Effector CD8-positive, alpha-beta T cell (primary cell): ENCODE measurements around the gene CYP1A1.

Experiments
- DNase-seq: peaks from one replicate; lab custom pipeline; 2025; lab: John Stamatoyannopoulos, UW

The CYP1A1 gene

DNA sequence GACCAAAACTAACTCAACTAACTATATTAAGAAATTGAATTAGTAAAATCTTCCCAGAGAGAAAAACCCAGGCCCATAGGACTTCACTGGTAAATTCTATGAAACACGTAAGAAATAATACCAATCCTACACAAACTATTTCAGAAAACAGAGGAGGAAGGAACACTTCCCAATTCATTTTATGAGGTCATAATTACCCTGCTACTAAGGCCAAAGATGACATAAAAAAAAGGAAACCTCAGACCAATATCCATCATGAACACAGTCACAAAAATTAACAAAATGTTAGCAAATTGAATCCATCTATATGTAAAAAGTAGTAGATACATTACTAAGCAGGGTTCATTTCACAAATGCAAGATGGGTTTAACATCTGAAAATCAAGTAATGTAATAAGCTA, 33.0 kb downstream of the CYP1A1 start:
- no peak for DNase-seq

DNA sequence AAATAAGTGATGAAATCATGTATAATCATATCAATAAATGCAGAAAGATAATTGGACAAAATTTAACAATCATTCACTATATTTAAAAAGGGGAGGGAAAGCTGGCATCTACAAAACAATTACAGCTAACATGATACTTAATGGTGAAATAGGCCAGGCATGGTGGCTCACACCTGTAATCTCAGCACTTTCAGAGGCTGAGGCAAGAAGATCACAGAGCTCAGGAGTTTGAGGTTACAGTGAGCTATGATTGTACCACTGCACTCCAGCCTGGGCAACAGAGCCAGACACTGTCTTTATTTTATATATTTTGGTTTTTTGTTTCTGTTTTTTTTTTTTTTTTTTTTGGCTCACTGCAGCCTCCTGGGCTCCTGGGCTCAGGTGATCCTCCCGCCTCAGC, 41.6 kb downstream of the CYP1A1 start:
- no peak for DNase-seq

DNA sequence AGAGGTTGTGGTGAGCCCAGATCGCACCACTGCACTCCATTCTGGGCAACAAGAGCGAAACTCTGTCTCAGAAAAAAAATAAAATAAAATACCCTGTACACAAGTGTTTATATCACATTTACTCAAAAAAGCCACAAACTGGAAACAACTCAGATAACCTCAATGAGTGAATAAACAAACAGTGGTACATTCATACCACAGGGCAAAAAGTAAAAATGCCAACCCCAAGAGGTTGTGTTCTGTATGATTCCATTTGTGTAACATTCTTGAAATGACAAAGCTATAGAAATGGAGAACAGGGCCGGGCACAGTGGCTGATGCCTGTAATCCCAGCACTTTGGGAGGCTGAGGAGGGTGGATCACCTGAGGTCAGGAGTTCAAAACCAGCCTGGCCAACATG, 42.4 kb downstream of the CYP1A1 start:
- no peak for DNase-seq

DNA sequence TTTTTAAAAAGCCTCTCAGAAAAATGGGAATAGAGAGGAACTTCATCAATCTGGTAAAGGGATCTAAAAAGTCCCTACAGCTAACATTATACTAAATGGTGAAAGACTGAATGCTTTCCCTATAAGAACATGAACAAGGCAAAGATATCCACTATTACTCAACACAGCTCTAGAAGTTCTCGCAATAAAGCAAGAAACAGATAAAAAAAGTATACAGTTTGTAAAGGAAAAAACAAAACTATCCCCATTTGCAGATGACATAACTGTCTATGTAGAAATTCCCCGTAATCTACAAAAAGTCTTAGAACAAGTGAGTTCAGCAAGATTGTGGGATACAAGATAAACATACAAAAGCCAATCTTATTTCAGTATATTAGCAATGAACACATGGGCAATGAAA, 44.9 kb downstream of the CYP1A1 start:
- no peak for DNase-seq

DNA sequence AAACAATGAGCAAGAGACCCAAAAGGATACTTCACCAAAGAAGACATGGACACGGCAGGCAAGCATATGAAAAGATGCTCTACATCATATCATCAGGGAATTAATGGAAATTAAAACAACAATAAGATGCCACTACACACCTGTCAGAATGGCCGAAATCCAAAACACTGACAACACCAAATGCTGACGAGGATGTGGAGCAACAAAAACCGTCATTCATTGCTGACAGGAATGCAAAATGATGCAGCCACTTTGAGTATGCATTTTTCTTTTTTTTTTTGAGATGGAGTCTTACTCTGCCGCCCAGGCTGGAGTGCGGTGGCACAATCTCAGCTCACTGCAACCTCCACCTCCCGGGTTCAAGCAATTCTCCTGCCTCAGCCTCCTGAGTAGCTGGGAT, 48.5 kb downstream of the CYP1A1 start:
- DNase-seq: no peak

DNA sequence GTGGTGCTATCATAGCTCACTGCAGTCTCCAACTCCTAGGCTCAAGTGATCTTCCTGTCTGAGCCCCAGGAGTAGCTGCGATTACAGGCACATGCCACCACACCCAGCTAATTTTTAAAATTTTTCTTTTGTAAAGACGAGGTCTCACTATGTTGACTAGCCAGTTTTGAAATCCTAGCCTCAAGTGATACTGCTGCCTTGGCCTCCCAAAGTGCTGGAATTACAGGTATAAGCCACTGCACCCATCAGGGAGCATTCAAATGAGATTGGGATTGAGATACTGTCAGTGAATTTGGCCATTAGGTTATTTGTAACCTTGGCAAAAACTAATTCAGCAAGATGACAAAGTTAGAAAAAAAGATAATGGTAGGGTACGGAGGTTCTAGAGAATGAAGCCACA, 51.2 kb downstream of the CYP1A1 start:
- no peak for DNase-seq

DNA sequence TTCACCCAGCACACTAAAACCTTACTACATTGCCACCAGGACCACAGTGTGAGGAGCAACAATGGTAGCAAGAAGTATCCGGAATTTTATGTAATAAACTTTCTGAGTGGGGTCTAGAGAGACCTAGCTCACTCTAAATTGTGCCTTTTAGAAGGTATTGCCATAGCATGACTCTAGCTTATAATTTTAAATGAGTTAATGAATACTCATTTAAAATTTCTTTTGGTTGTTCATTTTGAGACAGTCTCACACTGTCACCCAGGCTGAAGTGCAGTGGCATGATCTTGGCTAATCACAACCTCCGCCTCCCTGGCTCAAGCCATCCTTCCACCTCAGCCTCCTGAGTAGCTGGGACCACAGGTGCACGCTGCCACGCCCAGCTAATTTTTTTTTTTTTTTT, 55.7 kb downstream of the CYP1A1 start:
- DNase-seq: no peak
